Endothelial cell of umbilical vein (primary cell): ENCODE results near the gene SOX10. TPM values are rescaled to one million over a fixed set of nuclear protein-coding genes. Genes with fewer than 3 reads are reported as not detected.
A peak's percentile ranks its signal among the peaks of the same experiment; 100 is the strongest.

Experiments used
- BruUV-seq: library from RNA; stranded (reverse); fragments of 400-500 nt; replicated peaks from 2 replicates; lab custom pipeline; 2021; lab: Mats Ljungman, UMichigan
- CTCF ChIA-PET: fragments of 300-600, 350-600 bp; sonication (Branson Sonifier 250); formaldehyde crosslinking; loops from one replicate; lab custom pipeline; 2021; ENCODE audit warnings: antibody characterized with exemption, inconsistent platforms; lab: Charles Lee
- POLR2A ChIA-PET: fragments of 300-600, 350-600 bp; sonication (Branson Sonifier 250); formaldehyde crosslinking; loops from one replicate; lab custom pipeline; 2021; ENCODE audit warnings: antibody characterized with exemption, inconsistent platforms; lab: Charles Lee
- DNase-seq: peaks from one replicate; pipeline ENCODE4 v3.0.0-alpha.2; 2011; ENCODE audit warnings: low read depth, low spot score
- FAIRE-seq: peaks from 2 replicates; lab custom pipeline; 2011; peaks lifted over from hg19 to GRCh38; lab: Jason Lieb, UNC
- H2AFZ ChIP-seq: 2 replicates; pipeline ENCODE4 v1.6.0; 2012; ENCODE audit warnings: low read depth, low read length, control low read depth, inconsistent platforms
- H3K27ac ChIP-seq: 2 replicates; pipeline ENCODE4 v1.5.1; 2011; ENCODE audit warnings: low read depth, mild to moderate bottlenecking, control low read depth, low read length, moderate library complexity; ENCODE audit not compliant: insufficient read depth
- H3K27me3 ChIP-seq, 2 experiments: 2 replicates each; pipeline versions ENCODE4 v1.6.0 to v1.6.1; 2011; ENCODE audit warnings: low read length in 2 of 2, mixed read lengths in 1 of 2; ENCODE audit not compliant: control insufficient read depth in 2 of 2, insufficient read depth in 2 of 2
- H3K36me3 ChIP-seq, 2 experiments: 2 replicates in 1 of 2; 3 replicates in 1 of 2; pipeline ENCODE4 v1.5.1; 2011; ENCODE audit warnings: low read length in 2 of 2, mild to moderate bottlenecking in 1 of 2, moderate library complexity in 1 of 2; ENCODE audit not compliant: control insufficient read depth in 2 of 2, insufficient read depth in 2 of 2; ENCODE audit errors: extremely low read depth in 1 of 2
- H3K4me1 ChIP-seq: 3 replicates; pipeline ENCODE4 v1.5.1; 2011; ENCODE audit warnings: mild to moderate bottlenecking, low read length; ENCODE audit not compliant: control insufficient read depth, insufficient read depth; ENCODE audit errors: extremely low read depth
- H3K4me2 ChIP-seq: 2 replicates; pipeline ENCODE4 v1.6.1; 2011; ENCODE audit warnings: low read length, control low read depth, mixed read lengths; ENCODE audit not compliant: insufficient read depth
- H3K4me3 ChIP-seq, 3 experiments: fragments of 200-600 bp in 1 of 3; sonication (generic), shearing (Covaris generic) in 1 of 3; replicated peaks in 1 of 3; 2 replicates each; pipeline ENCODE4 v1.5.1; 2011 to 2016; ENCODE audit warnings: control low read depth in 3 of 3, low read length in 3 of 3, mild to moderate bottlenecking in 2 of 3, inconsistent platforms in 1 of 3, low read depth in 1 of 3, moderate library complexity in 1 of 3; ENCODE audit not compliant: insufficient read depth in 1 of 3
- H3K79me2 ChIP-seq: 2 replicates; pipeline ENCODE4 v1.6.0; 2012; ENCODE audit warnings: low read length, inconsistent platforms; ENCODE audit not compliant: control insufficient read depth, insufficient read depth
- H3K9ac ChIP-seq: replicated peaks from 2 replicates; pipeline ENCODE3; 2011; ENCODE audit warnings: low read length, control low read depth; ENCODE audit not compliant: insufficient read depth; ENCODE audit errors: extremely low read depth
- H3K9me1 ChIP-seq: replicated peaks from 3 replicates; pipeline ENCODE4 v1.6.0; 2011; ENCODE audit warnings: mild to moderate bottlenecking, low read length; ENCODE audit not compliant: control insufficient read depth, insufficient read depth; ENCODE audit errors: extremely low read depth
- H3K9me3 ChIP-seq: replicated peaks from 2 replicates; pipeline ENCODE4 v1.5.1; 2012; ENCODE audit warnings: low read length, inconsistent platforms; ENCODE audit not compliant: control insufficient read depth, insufficient read depth
- H4K20me1 ChIP-seq: replicated peaks from 2 replicates; pipeline ENCODE3; 2011; ENCODE audit warnings: mild to moderate bottlenecking, low read length; ENCODE audit not compliant: control insufficient read depth, insufficient read depth; ENCODE audit errors: extremely low read depth
- CTCF ChIP-seq, 2 donors: IDR thresholded peaks; 1 replicate in 1 of 2; 2 replicates in 1 of 2; pipeline ENCODE4 v1.5.1; 2011; ENCODE audit warnings: low read length in 2 of 2, mild to moderate bottlenecking in 2 of 2, moderate library complexity in 2 of 2, control low read depth in 1 of 2, inconsistent platforms in 1 of 2, low read depth in 1 of 2; ENCODE audit not compliant: insufficient read depth in 1 of 2; ENCODE audit errors: extremely low read depth in 1 of 2
- EZH2 ChIP-seq: IDR thresholded peaks from 2 replicates; pipeline ENCODE4 v1.6.1; 2012; ENCODE audit warnings: borderline replicate concordance, low read depth, mild to moderate bottlenecking, moderate library complexity, low read length, inconsistent platforms; ENCODE audit not compliant: severe bottlenecking
- MAX ChIP-seq: IDR thresholded peaks from 2 replicates; pipeline ENCODE4 v1.6.1; 2011; ENCODE audit not compliant: insufficient read depth, insufficient read length
- dilution Hi-C: fragments of 300-500 bp; cut with MboI; formaldehyde crosslinking; loops from one replicate; pipeline ENCODE4 v1.15.0; 2019; ENCODE audit warnings: low sequenced_read_pairs; ENCODE audit not compliant: extremely low pct_ligation_motif_present
- intact Hi-C: fragments of 100-400 bp; cut with micrococcal nuclease; formaldehyde crosslinking; loops from one replicate; pipeline ENCODE4 v1.10.0; 2022
- polyA plus RNA-seq, 4 experiments: library from polyadenylated mRNA; depleted of rRNA in 3 of 4; stranded (reverse) in 3 of 4; unstranded in 1 of 4; fragments of >200 nt; gene quantifications; 2 replicates each; pipeline versions ENCODE4 v1.2.1 to v1.2.3, GENCODE V29; 2011 to 2012; ENCODE audit warnings: missing spikeins in 1 of 4
- total RNA-seq: library from RNA; stranded (reverse); gene quantifications from 2 replicates; pipeline ENCODE4 v1.2.3, GENCODE V29; 2021

SOX10 gene
- total and polyA plus RNA-seq, 2 donors (not counting 3 experiments of a cell fraction or from before 2014, with no cell fraction given), result not detected

DNA sequence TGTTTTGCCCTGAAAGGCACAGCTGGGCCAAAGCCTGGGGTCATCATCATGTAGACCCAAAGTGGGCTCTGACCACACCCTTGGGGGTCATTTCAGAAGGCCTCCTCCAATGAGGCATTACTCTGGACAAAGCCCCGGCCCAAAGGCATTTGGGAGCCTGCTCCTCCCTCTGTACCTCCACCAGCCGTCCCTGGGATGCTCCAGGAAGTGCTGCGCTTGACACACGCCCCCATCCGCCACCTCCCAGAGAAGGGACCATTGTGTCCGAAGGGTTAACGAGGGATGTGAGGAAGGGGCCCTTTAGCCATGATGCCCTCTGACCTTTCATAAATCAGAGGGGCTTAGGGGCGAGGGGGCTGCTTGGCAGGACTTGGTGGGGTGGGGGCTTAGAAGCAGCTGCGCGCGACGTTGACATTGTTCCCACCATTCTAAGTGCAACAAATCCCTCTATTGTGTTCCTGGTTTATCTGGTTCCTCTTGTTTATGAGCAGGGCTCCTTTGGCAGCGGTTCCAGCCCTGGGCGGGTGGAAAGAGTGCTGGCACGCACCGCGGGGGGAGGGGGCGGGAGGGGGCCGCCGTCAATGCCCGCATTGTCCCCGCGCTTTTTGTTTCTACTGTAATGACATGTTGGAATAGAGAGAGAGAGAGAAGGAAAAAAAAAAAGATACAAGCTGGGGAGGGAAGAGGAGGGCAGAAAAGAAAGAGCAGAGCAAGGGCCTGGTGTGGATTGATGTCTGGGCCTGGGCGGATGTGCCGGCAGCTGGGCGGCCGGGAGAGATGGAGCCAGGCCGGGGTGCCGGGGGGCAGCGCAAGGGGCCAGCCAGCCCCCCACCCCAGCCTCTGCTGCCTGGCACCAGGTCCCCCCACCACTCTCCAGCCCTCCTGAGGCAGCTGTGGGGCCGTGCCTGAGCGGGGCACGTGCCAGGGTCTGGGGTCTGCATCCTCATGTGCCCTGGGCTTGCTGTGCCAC, 32.1 kb upstream of the SOX10 start:
- dilution Hi-C loops, result no loop called here
- H3K4me3 ChIP-seq, result no peak overlapping the region
- intact Hi-C loops, result no loop called here
- H3K4me1 ChIP-seq, result peaks cover 12% of the 10 kb centered on the region
- POLR2A ChIA-PET, result no interaction called here
- no peaks in the 10 kb centered on the region for H3K79me2 ChIP-seq
- no peak overlapping the region for H3K9ac ChIP-seq
- TF ChIP-seq EZH2 (no peak), MAX (no peak), CTCF (IDR thresholded peaks at IDR 0.05; ENCODE audit: extremely low read depth in 1 of 2, insufficient read depth in 1 of 2, low read depth in 1 of 2, low read length in 2 of 2) (no peak)
- CTCF ChIA-PET, result interaction anchor here (1.4 kb wide), 1 partner anchor 36 kb away, joined by 10 read pairs; no protein-coding TSS in a partner anchor
- FAIRE-seq (no peak), DNase-seq (peak; percentile 74)
- peak overlapping the region; percentile 74 for H2AFZ ChIP-seq
- H3K36me3 ChIP-seq, result no peaks in the 10 kb centered on the region
- no peak overlapping the region for H3K4me2 ChIP-seq
- no peaks in the 10 kb centered on the region for H3K9me1 ChIP-seq
- H3K27me3 ChIP-seq, result no peaks in the 10 kb centered on the region
- no peaks in the 10 kb centered on the region for H4K20me1 ChIP-seq
- H3K27ac ChIP-seq, result no peak overlapping the region
- H3K9me3 ChIP-seq, result no peaks in the 10 kb centered on the region
- no TSS peak for BruUV-seq
